ENCODE results near the gene MCMBP.
"Not testable (repeated sequence)": the region's sequence is repeated elsewhere in the genome, so short reads cannot be mapped to it uniquely, and the experiment has no call there.

The MCMBP gene

GRCh38 chr10:119872610-119872859, at the start of gene MCMBP:
Gene MCMBP (minus strand): TSS chr10:119872843. CDS start chr10:119872584, 259 bp downstream.
- DNase-seq = no peak

- peak; percentile 23 for DNase-seq
Observed at GRCh38 chr10:119919826-119920225, 47.2 kb upstream of the MCMBP start.

GRCh38 chr10:119919271-119919670, 46.6 kb upstream of the MCMBP start:
- no peak for DNase-seq

GRCh38 chr10:119917777-119918176, 45.1 kb upstream of the MCMBP start:
- DNase-seq = no peak

GRCh38 chr10:119910689-119911088, 38.0 kb upstream of the MCMBP start:
- DNase-seq = no peak

- DNase-seq = no peak
Observed at GRCh38 chr10:119908166-119908565, 35.5 kb upstream of the MCMBP start.

- DNase-seq = not testable (repeated sequence)
Observed at GRCh38 chr10:119907695-119908094, 35.1 kb upstream of the MCMBP start.

GRCh38 chr10:119903946-119904666, 31.5 kb upstream of the MCMBP start:
- no peak for DNase-seq

GRCh38 chr10:119898577-119898976, 25.9 kb upstream of the MCMBP start:
- no peak for DNase-seq

- DNase-seq = no peak
Observed at GRCh38 chr10:119896937-119897770, 24.5 kb upstream of the MCMBP start.

- no peak for DNase-seq
Observed at GRCh38 chr10:119896061-119896655, 23.5 kb upstream of the MCMBP start.

GRCh38 chr10:119893845-119894427, 21.3 kb upstream of the MCMBP start:
- no peak for DNase-seq

GRCh38 chr10:119893074-119893473, 20.4 kb upstream of the MCMBP start:
- DNase-seq = no peak

- peak; percentile 82 for DNase-seq
Observed at GRCh38 chr10:119892188-119893065, 19.8 kb upstream of the MCMBP start, which contains the start of gene SEC23IP. Gene SEC23IP (plus strand): TSS chr10:119892730. CDS start chr10:119892783, 53 bp downstream.

GRCh38 chr10:119891849-119892187, 19.2 kb upstream of the MCMBP start:
- not testable (repeated sequence) for DNase-seq

- DNase-seq = not testable (repeated sequence)
Observed at GRCh38 chr10:119890307-119890706, 17.7 kb upstream of the MCMBP start.

GRCh38 chr10:119889201-119889600, 16.6 kb upstream of the MCMBP start:
- not testable (repeated sequence) for DNase-seq

GRCh38 chr10:119888715-119889114, 16.1 kb upstream of the MCMBP start:
- DNase-seq = not testable (repeated sequence)

- not testable (repeated sequence) for DNase-seq
Observed at GRCh38 chr10:119886070-119886469, 13.4 kb upstream of the MCMBP start.

- DNase-seq = not testable (repeated sequence)
Observed at GRCh38 chr10:119883901-119884611, 11.4 kb upstream of the MCMBP start.

GRCh38 chr10:119878524-119878923, 5.9 kb upstream of the MCMBP start:
- DNase-seq = no peak

Data from KG1 (cell line).